ENCODE data around the gene FBXO10.

FBXO10 gene, protein sequence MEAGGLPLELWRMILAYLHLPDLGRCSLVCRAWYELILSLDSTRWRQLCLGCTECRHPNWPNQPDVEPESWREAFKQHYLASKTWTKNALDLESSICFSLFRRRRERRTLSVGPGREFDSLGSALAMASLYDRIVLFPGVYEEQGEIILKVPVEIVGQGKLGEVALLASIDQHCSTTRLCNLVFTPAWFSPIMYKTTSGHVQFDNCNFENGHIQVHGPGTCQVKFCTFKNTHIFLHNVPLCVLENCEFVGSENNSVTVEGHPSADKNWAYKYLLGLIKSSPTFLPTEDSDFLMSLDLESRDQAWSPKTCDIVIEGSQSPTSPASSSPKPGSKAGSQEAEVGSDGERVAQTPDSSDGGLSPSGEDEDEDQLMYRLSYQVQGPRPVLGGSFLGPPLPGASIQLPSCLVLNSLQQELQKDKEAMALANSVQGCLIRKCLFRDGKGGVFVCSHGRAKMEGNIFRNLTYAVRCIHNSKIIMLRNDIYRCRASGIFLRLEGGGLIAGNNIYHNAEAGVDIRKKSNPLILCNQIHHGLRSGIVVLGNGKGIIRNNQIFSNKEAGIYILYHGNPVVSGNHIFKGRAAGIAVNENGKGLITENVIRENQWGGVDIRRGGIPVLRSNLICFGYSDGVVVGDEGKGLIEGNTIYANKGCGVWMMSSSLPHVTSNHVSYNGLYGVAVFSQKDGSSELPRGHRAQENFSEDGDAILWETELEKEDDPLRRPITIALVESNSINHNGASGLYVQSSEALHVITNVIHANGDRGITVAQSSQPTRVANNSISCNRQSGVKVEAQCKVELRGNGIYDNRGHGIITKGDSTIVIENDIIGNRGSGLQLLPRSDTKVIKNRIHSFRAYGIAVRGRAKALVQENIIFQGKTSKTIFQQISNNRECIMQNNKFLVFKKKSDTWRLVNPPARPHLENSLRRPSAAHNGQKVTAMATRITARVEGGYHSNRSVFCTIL

DNA sequence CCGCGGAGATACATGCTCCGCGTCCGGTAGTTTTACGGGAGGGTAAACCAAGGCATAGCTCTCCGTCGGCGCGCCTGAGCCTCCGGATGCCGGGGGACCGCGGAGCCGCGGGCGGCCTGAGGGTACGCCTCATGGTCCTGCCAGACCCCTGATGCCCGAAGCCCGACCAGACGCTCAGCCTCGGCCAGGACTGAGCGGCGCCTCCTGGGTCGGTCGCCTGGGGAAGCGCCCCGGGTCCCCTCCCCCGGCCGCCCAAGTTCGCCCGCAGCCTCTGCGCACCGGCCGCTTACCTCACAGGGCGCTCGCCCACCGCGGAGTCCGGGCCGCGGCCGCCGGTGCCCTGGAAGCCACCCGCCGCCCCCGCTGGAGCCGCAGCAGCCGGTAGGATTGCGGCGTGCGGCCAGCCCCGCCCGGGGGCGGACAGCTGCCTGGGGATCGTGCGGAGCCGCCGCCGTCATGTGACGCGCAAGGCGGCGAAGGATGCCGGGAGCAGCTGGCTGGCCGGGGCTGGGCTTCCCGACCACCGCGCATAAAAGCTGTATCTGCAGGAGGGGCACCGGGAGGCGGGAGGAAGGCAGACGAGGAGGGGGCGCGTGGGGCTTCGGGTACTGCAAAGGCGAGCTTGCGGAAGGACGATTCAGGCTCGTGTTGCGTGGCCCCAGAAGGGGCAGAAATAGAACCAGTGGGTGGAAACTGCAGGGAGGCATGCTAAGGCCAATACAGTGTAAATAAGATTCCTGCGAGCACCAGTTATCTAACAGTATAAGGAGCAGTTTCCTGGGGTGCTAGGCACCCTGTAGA, at the start of gene FBXO10:
FBXO10 (minus strand) TSS at position 460 of the 801 bp plus-strand sequence. CDS start 34,612 bp downstream, outside the sequence.
- POLR2A ChIA-PET = interaction anchor here (0.6 to 2.5 kb wide), 4 partner anchors 10 to 26 kb away, joined by 3 to 12 read pairs (median 4); partner anchors contain the start of gene TOMM5
- CTCF ChIA-PET = interaction anchor here (0.9 to 6.6 kb wide), 8 partner anchors 9 to 165 kb away, joined by 3 to 71 read pairs (median 5); partner anchors contain the start of gene TOMM5
- TF ChIP-seq, protein P1, sequence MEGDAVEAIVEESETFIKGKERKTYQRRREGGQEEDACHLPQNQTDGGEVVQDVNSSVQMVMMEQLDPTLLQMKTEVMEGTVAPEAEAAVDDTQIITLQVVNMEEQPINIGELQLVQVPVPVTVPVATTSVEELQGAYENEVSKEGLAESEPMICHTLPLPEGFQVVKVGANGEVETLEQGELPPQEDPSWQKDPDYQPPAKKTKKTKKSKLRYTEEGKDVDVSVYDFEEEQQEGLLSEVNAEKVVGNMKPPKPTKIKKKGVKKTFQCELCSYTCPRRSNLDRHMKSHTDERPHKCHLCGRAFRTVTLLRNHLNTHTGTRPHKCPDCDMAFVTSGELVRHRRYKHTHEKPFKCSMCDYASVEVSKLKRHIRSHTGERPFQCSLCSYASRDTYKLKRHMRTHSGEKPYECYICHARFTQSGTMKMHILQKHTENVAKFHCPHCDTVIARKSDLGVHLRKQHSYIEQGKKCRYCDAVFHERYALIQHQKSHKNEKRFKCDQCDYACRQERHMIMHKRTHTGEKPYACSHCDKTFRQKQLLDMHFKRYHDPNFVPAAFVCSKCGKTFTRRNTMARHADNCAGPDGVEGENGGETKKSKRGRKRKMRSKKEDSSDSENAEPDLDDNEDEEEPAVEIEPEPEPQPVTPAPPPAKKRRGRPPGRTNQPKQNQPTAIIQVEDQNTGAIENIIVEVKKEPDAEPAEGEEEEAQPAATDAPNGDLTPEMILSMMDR (IDR thresholded peaks at IDR 0.05; ENCODE audit: control extremely low read depth, extremely low read depth, low read depth, missing control alignments) = no peak
- DNase-seq (ENCODE audit: extremely low spot score) = peak; percentile 84

DNA sequence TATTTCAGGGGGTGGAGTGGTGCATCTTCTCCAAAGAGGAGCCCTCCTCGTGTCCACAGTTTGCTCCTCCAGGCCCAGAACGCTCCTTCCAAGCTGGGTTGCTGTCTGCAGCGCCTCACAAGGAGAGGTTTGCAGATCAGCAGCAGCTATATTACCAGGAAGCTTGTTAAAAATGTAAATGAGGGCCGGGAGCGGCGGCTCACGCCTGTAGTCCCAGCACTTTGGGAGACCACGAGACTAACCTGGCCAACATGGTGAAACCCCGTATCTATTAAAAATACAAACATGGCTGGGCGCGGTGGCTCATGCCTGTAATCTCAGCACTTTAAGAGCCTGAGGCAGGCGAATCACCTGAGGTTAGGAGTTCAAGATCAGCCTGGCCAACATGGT, 49.6 kb upstream of the FBXO10 start:
- TF ChIP-seq, protein P1 (IDR thresholded peaks at IDR 0.05; ENCODE audit: control extremely low read depth, extremely low read depth, low read depth, missing control alignments) = no peak
- ChIA-PET CTCF (interaction anchor here (1.0 to 1.7 kb wide), 3 partner anchors 11 to 33 kb away, joined by 3 to 5 read pairs (median 4); partner anchors contain the start of gene TOMM5), POLR2A (interaction anchor here (0.6 kb wide), 1 partner anchor 124 kb away, joined by 5 read pairs; no protein-coding TSS in a partner anchor)
- DNase-seq (ENCODE audit: extremely low spot score) = no peak

DNA sequence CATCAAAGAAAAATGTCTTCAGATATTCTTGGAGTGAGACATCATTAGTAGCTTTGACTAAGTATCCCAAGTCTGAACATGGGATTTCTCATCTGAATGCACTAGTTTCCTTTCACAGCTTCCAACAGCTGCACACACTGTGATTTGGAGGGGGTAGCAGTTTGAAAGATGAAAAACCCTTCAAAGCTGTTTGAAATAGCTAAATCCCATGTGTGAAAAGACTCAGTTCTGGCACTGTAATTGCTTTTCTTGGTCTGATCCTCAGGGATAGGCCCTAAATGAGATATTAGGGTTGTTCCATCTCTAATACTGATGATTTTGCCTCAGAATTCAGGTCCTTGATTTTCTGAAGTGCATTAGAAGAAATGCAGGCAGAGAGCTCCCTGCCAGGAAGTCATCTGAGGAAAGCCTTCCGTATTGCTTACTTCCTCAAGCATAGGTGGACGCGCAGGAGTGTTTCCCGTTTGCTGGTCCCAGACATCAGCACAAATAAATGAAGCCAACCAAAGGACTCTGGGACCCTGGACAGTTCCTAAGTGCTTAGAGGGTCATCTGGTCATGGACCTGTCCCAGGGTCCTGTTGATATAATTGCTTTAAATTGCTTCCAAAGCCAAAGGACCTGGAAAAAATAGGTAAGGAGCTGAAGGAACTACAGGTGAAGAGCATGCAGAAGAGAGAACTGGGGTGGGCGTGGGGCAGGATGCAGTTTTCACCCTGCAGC, 49.0 kb upstream of the FBXO10 start:
- ChIA-PET CTCF (interaction anchor here (1.0 to 1.7 kb wide), 4 partner anchors 11 to 33 kb away, joined by 3 to 5 read pairs (median 4); partner anchors contain the start of gene TOMM5), POLR2A (no interaction called here)
- no peak for DNase-seq (ENCODE audit: extremely low spot score)
- TF ChIP-seq, protein P1 (IDR thresholded peaks at IDR 0.05; ENCODE audit: control extremely low read depth, extremely low read depth, low read depth, missing control alignments) = no peak

DNA sequence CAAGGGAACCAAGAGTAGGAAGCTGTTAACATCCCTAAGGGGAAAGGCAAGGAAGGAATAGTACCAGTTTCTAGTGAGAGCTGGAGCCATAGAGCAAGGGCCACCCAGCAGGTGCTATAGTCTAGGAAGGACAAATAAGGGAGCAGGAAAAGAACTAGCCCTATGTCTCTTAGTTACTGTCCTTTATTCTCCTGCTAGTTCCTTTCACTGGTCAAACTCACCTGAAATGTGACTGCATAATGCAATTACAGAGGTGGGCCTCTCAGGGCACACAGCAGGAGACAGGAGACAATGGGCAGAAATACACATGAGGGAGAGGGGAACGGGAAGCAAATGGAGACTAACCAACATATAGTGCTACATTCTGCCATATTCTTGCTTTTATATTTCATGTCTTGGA, 47.9 kb upstream of the FBXO10 start:
- ChIA-PET CTCF (interaction anchor here (1.1 kb wide), 1 partner anchor 10 kb away, joined by 4 read pairs; no protein-coding TSS in a partner anchor), POLR2A (no interaction called here)
- DNase-seq (ENCODE audit: extremely low spot score) = no peak
- TF ChIP-seq, protein P1 (IDR thresholded peaks at IDR 0.05; ENCODE audit: control extremely low read depth, extremely low read depth, low read depth, missing control alignments) = no peak

DNA sequence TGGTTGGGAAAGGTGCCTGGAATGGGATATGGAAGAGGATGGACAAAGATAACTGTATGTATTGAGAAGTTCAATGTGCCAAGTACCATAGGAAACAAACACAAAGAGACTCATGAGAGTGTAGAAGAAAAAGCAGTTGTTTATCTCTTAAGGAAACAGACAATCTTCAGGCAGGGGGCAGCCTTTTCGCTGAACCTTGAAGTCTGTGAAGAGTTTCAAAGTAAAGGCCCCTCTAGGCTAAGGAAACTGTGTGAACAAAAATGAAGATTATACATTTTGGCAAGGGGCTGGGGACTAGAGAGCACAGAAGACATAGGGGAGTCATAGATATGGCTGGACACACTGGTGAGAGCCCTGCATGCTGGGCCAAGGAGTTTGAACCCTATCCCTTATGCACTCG, 47.1 kb upstream of the FBXO10 start:
- TF ChIP-seq, protein P1 (IDR thresholded peaks at IDR 0.05; ENCODE audit: control extremely low read depth, extremely low read depth, low read depth, missing control alignments) = no peak
- ChIA-PET CTCF (no interaction called here), POLR2A (no interaction called here)
- DNase-seq (ENCODE audit: extremely low spot score) = no peak

Data from GM10248 (cell line).